Smooth muscle cell (in vitro differentiated cells): Measurements from ENCODE around the gene IL22. TPM values are rescaled to one million over a fixed set of nuclear protein-coding genes. Genes with fewer than 3 reads are reported as not detected.

Experiments used
- DNase-seq: peaks from one replicate; lab custom pipeline; 2025; ENCODE audit not compliant: unreplicated experiment; lab: John Stamatoyannopoulos, UW
- H2AFZ ChIP-seq: fragments of 200-600 bp; sonication (generic); 2 replicates; pipeline ENCODE4 v1.6.0; 2016; ENCODE audit warnings: antibody characterized with exemption, low read depth, mild to moderate bottlenecking
- H3F3A ChIP-seq: fragments of 200-600 bp; sonication (generic); 2 replicates; pipeline ENCODE4 v1.6.0; 2017; ENCODE audit warnings: antibody characterized with exemption, low read depth
- H3K27ac ChIP-seq: fragments of 200-600 bp; sonication (generic); 2 replicates; pipeline ENCODE4 v1.5.1; 2016; ENCODE audit warnings: low read depth, mild to moderate bottlenecking
- H3K27me3 ChIP-seq: fragments of 200-600 bp; sonication (generic); 2 replicates; pipeline ENCODE4 v1.6.1; 2016; ENCODE audit warnings: low read depth, mild to moderate bottlenecking
- H3K36me3 ChIP-seq: fragments of 200-600 bp; sonication (generic); 2 replicates; pipeline ENCODE4 v1.5.1; 2016; ENCODE audit warnings: low read depth
- H3K4me1 ChIP-seq: fragments of 200-600 bp; sonication (generic); 2 replicates; pipeline ENCODE4 v1.5.1; 2016; ENCODE audit warnings: low read depth
- H3K4me2 ChIP-seq: fragments of 200-600 bp; sonication (generic); 2 replicates; pipeline ENCODE4 v1.6.0; 2016; ENCODE audit warnings: mild to moderate bottlenecking
- H3K4me3 ChIP-seq: fragments of 200-600 bp; sonication (generic); 2 replicates; pipeline ENCODE4 v1.5.1; 2016; ENCODE audit warnings: mild to moderate bottlenecking
- H3K79me2 ChIP-seq: fragments of 200-600 bp; sonication (generic); 2 replicates; pipeline ENCODE4 v1.6.0; 2016; ENCODE audit warnings: low read depth, mild to moderate bottlenecking
- H3K9ac ChIP-seq: fragments of 200-600 bp; sonication (generic); 2 replicates; pipeline ENCODE4 v1.6.0; 2016; ENCODE audit warnings: low read depth
- H3K9me3 ChIP-seq: fragments of 200-600 bp; sonication (generic); replicated peaks from 2 replicates; pipeline ENCODE4 v1.5.1; 2016; ENCODE audit warnings: low read depth
- H4K20me1 ChIP-seq: fragments of 200-600 bp; sonication (generic); 2 replicates; pipeline ENCODE4 v1.6.0; 2016; ENCODE audit warnings: low read depth
- CTCF ChIP-seq: fragments of 200-600 bp; sonication (generic); IDR thresholded peaks from 2 replicates; pipeline ENCODE4 v1.5.1; 2017; ENCODE audit warnings: borderline replicate concordance, mild to moderate bottlenecking, antibody characterized with exemption; ENCODE audit not compliant: insufficient read depth, poor library complexity, severe bottlenecking
- WGBS: methylation state at CpG from one replicate; pipeline ENCODE4 v1.1.7; 2016; ENCODE audit warnings: low lambda C conversion rate; 5-methylcytosine and 5-hydroxymethylcytosine counted together
- polyA plus RNA-seq: library from polyadenylated mRNA; unstranded; fragments of >200 nt; fragmentation: Nextera tagmentation; extraction: Ambion mirVana; gene quantifications from 2 replicates; pipeline ENCODE4 v1.2.1, GENCODE V29; 2016
- total RNA-seq: library from RNA; depleted of rRNA; stranded (reverse); fragments of >200 nt; gene quantifications from 2 replicates; pipeline ENCODE4 v1.2.3, GENCODE V29; 2014

The IL22 gene
- total and polyA plus RNA-seq, 2 experiments from 2014 or later = not detected

GRCh38 chr12:68231691-68232090, 21.7 kb downstream of the IL22 start:
- peaks cover under 1% of the 10 kb centered on the region for H3K4me1 ChIP-seq
- 33% methylated on average over 3 of the region's 3 CpGs for WGBS
- H3K4me3 ChIP-seq = no peak overlapping the region
- H3K79me2 ChIP-seq = no peaks in the 10 kb centered on the region
- H3K27ac ChIP-seq = no peak overlapping the region
- H4K20me1 ChIP-seq = no peaks in the 10 kb centered on the region
- H3K27me3 ChIP-seq = peaks cover 25% of the 10 kb centered on the region
- H2AFZ ChIP-seq = no peak overlapping the region
- no peaks in the 10 kb centered on the region for H3K36me3 ChIP-seq
- no peaks in the 10 kb centered on the region for H3K9me3 ChIP-seq
- no peaks in the 10 kb centered on the region for H3F3A ChIP-seq
- DNase-seq = no peak
- H3K4me2 ChIP-seq = no peak overlapping the region
- H3K9ac ChIP-seq = no peak overlapping the region
- no peak for TF ChIP-seq CTCF

- H3K79me2 ChIP-seq = no peaks in the 10 kb centered on the region
- H3K4me3 ChIP-seq = no peak overlapping the region
- H3K9me3 ChIP-seq = no peaks in the 10 kb centered on the region
- H3K36me3 ChIP-seq = no peaks in the 10 kb centered on the region
- H3K9ac ChIP-seq = no peak overlapping the region
- peaks cover 25% of the 10 kb centered on the region for H3K27me3 ChIP-seq
- no peak overlapping the region for H3K4me2 ChIP-seq
- TF ChIP-seq CTCF = no peak
- H3F3A ChIP-seq = no peaks in the 10 kb centered on the region
- H4K20me1 ChIP-seq = no peaks in the 10 kb centered on the region
- no peak overlapping the region for H3K27ac ChIP-seq
- DNase-seq = no peak
- H2AFZ ChIP-seq = no peak overlapping the region
- H3K4me1 ChIP-seq = no peaks in the 10 kb centered on the region
These were observed 22.2 kb downstream of the IL22 start for GRCh38 chr12:68231229-68231628.

- Histone ChIP-seq H3K9me3 (no peaks in the 10 kb centered on the region), H3K4me2 (no peak overlapping the region), H3K4me3 (no peak overlapping the region), H3F3A (no peaks in the 10 kb centered on the region), H2AFZ (no peak overlapping the region), H3K27ac (no peak overlapping the region), H4K20me1 (no peaks in the 10 kb centered on the region), H3K4me1 (no peaks in the 10 kb centered on the region), H3K27me3 (peaks cover 30% of the 10 kb centered on the region), H3K79me2 (no peaks in the 10 kb centered on the region), H3K9ac (no peak overlapping the region), H3K36me3 (no peaks in the 10 kb centered on the region)
- TF ChIP-seq CTCF = no peak
- 84% methylated on average over 2 of the region's 2 CpGs for WGBS
- DNase-seq = no peak
These were observed 23.4 kb downstream of the IL22 start for GRCh38 chr12:68229956-68230355.

- no peak overlapping the region for H3K4me3 ChIP-seq
- no peaks in the 10 kb centered on the region for H4K20me1 ChIP-seq
- DNase-seq = no peak
- no peak overlapping the region for H3K4me2 ChIP-seq
- no peak overlapping the region for H3K27ac ChIP-seq
- no peak overlapping the region for H2AFZ ChIP-seq
- H3K4me1 ChIP-seq = peaks cover 4% of the 10 kb centered on the region
- no peak for TF ChIP-seq CTCF
- 18% methylated on average over 3 of the region's 3 CpGs for WGBS
- H3K36me3 ChIP-seq = no peaks in the 10 kb centered on the region
- H3K9ac ChIP-seq = no peak overlapping the region
- no peaks in the 10 kb centered on the region for H3F3A ChIP-seq
- no peaks in the 10 kb centered on the region for H3K79me2 ChIP-seq
- peaks cover 17% of the 10 kb centered on the region for H3K27me3 ChIP-seq
- no peaks in the 10 kb centered on the region for H3K9me3 ChIP-seq
These were observed 26.0 kb downstream of the IL22 start for GRCh38 chr12:68227356-68227755.
